GM19099 (cell line): ENCODE measurements around the gene PA2G4.

ENCODE experiments used
- POLR2A ChIP-seq: IDR thresholded peaks from 3 replicates; pipeline ENCODE4 v1.6.1; 2011; ENCODE audit warnings: low read depth; ENCODE audit not compliant: insufficient read length; ENCODE audit errors: extremely low read depth

PA2G4 gene

GRCh38 chr12:56162468-56163290, 58.3 kb downstream of the PA2G4 start:
- peak; percentile 38 for TF ChIP-seq POLR2A
